ENCODE data around the gene CTNNA1. TPM values are rescaled to one million over a fixed set of nuclear protein-coding genes. Genes with fewer than 3 reads are reported as not detected.

Gene CTNNA1
- total and polyA plus RNA-seq, 9 of the 15 experiments (the other 6 are each of a cell fraction or from before 2014, with no cell fraction given) = 29.6 to 117 (median 89.1) TPM

DNA sequence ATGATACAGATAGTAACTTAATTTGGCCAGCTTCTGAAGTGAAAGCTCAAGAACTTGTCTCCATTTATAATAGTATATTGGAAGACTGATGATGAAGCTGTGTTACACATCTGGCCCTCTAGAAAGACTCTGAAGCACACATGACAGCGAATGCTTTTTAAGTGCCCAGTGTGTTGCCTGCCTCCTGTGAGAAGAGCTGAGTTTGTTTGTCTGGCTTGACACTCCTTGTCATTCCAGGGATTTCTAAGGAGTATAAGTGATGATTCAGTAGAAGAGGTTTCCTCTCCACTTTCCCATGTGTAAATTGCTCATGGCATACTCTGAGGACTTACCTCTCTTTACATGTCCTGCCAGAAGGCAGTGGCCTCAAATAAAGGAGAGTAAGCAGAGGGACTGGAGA is 152.3 kb downstream of the CTNNA1 start (continued):
- TF ChIP-seq JUN (IDR thresholded peaks at IDR 0.05; ENCODE audit: borderline replicate concordance, low read depth, low read length) = no peak
- TF ChIP-seq JUN (CRISPR knock-in tag; IDR thresholded peaks at IDR 0.05; ENCODE audit: borderline replicate concordance) = no peak
- TF ChIP-seq ZNF124 (CRISPR knock-in tag; IDR thresholded peaks at IDR 0.05) = no peak
- no peak for TF ChIP-seq BDP1 (IDR thresholded peaks at IDR 0.05; ENCODE audit: insufficient read depth, insufficient read length)
- TF ChIP-seq DACH1 (IDR thresholded peaks at IDR 0.05; ENCODE audit: partially characterized antibody) = no peak
- TF ChIP-seq CHD4 (IDR thresholded peaks at IDR 0.05; ENCODE audit: insufficient read depth, insufficient replicate concordance, low read depth, low read length, poor library complexity, severe bottlenecking) = no peak
- no peak for TF ChIP-seq CBX8 (IDR thresholded peaks at IDR 0.05; ENCODE audit: borderline replicate concordance, extremely low read depth, low read depth, low read length, poor library complexity, severe bottlenecking)
- TF ChIP-seq, protein P1, sequence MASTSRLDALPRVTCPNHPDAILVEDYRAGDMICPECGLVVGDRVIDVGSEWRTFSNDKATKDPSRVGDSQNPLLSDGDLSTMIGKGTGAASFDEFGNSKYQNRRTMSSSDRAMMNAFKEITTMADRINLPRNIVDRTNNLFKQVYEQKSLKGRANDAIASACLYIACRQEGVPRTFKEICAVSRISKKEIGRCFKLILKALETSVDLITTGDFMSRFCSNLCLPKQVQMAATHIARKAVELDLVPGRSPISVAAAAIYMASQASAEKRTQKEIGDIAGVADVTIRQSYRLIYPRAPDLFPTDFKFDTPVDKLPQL (IDR thresholded peaks at IDR 0.05; ENCODE audit: extremely low read depth, insufficient read length) = no peak

DNA sequence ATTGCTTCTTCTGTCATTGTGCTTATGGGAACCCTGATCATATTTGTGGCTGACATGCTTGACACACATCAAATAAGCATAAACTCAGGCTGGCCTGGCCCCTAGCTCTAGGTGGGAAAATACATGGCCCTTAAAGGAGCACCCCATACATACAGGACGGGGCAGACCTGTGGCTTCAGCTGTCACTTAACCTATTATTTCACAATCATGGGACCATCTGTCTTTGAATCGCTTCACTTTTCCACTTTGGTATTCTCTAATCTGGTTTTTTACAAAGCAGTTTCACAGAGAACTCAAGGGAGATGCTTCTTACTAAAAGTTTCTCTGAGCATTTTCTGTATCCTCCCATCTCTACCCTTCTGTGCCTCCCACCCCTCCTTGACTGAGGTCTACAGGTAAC is 156.5 kb downstream of the CTNNA1 start:
- H3K79me2 ChIP-seq (ENCODE audit: control insufficient read depth, insufficient read depth, low read length) = no peaks in the 10 kb centered on the region
- BruUV-seq (replicated peaks) = no TSS peak
- no peak for DNase-seq (ENCODE audit: extremely low read depth in 1 of 4, low spot score in 3 of 4)
- no peak overlapping the region for H3K9ac ChIP-seq (ENCODE audit: insufficient read depth in 1 of 2, low read depth in 2 of 2, low read length in 2 of 2)
- ChIA-PET POLR2A (interaction anchor here (1.3 kb wide), 1 partner anchor 12 kb away, joined by 3 read pairs; no protein-coding TSS in a partner anchor), CTCF (ENCODE audit: low intra/inter-chr PET ratio) (no interaction called here)
- H2AFZ ChIP-seq (ENCODE audit: low read depth, low read length) = no peak overlapping the region
- H3K36me3 ChIP-seq (ENCODE audit: control insufficient read depth, insufficient read depth, low read length) = peaks cover 16% of the 10 kb centered on the region; the same call in 2 of the 3 replicates
- no peaks in the 10 kb centered on the region for H3K9me3 ChIP-seq (replicated peaks; ENCODE audit: control insufficient read depth, insufficient read depth, low read depth, low read length)
- H3K9me1 ChIP-seq (ENCODE audit: control insufficient read depth, insufficient read depth, low read length) = no peaks in the 10 kb centered on the region
- H4K20me1 ChIP-seq (replicated peaks; ENCODE audit: control insufficient read depth, insufficient read depth, low read length) = no peaks in the 10 kb centered on the region
- in situ Hi-C loops (cut with MboI) = no loop called here
- H3K4me3 ChIP-seq = no peak overlapping the region
- no peak overlapping the region for H3K4me2 ChIP-seq (ENCODE audit: insufficient read depth, low read length)
- ATAC-seq = no peak
- no peak for TF ChIP-seq PHTF2 (CRISPR knock-in tag; IDR thresholded peaks at IDR 0.05)
- no peak for FAIRE-seq
- 93% methylated on average over 2 of the region's 2 CpGs for WGBS (ENCODE audit: insufficient coverage, low coverage, missing lambda C conversion rate)
- no peak overlapping the region for H3K27ac ChIP-seq (ENCODE audit: extremely low read depth, low read depth, low read length)
- intact Hi-C loops (cut with micrococcal nuclease) = no loop called here
- H3K27me3 ChIP-seq (ENCODE audit: control insufficient read depth in 2 of 2, insufficient read depth in 2 of 2, low read length in 2 of 2) = no peaks in the 10 kb centered on the region
- peaks cover 0 to 10% of the 10 kb centered on the region in 2 experiments; a peak in 2 of 5 replicates for H3K4me1 ChIP-seq (replicated peaks in 1 of 2; ENCODE audit: control insufficient read depth in 2 of 2, insufficient read depth in 2 of 2, low read length in 2 of 2)

All from K562 (cell line).